Large intestine (tissue), 3 donors: ENCODE measurements around the gene FLNB. TPM values are rescaled to one million over a fixed set of nuclear protein-coding genes. Genes with fewer than 3 reads are reported as not detected.
"Not testable (repeated sequence)": the region's sequence is repeated elsewhere in the genome, so short reads cannot be mapped to it uniquely, and the experiment has no call there.

ENCODE experiments used
- DNase-seq, 2 donors: peaks; one replicate each; pipeline versions ENCODE4 v3.0.0 to v3.0.0-alpha.2; 2013
- H3K27ac ChIP-seq: one replicate; pipeline ENCODE4 v1.5.1; 2013; ENCODE audit warnings: low read length
- H3K27me3 ChIP-seq: 2 replicates; pipeline ENCODE4 v1.6.1; 2013; ENCODE audit warnings: low read length; ENCODE audit not compliant: control insufficient read depth, insufficient read depth
- H3K36me3 ChIP-seq: 2 replicates; pipeline ENCODE4 v1.6.1; 2013; ENCODE audit warnings: low read length; ENCODE audit not compliant: control insufficient read depth, insufficient read depth
- H3K4me1 ChIP-seq: one replicate; pipeline ENCODE4 v1.6.1; 2013; ENCODE audit warnings: low read length; ENCODE audit not compliant: control insufficient read depth, insufficient read depth
- H3K4me3 ChIP-seq: one replicate; pipeline ENCODE4 v1.5.1; 2013; ENCODE audit warnings: low read length
- H3K9me3 ChIP-seq: one replicate; pipeline ENCODE4 v1.6.1; 2013; ENCODE audit warnings: mild to moderate bottlenecking, low read depth, low read length, moderate library complexity; ENCODE audit not compliant: control insufficient read depth
- WGBS: methylation state at CpG from one replicate; pipeline ENCODE4 v1.1.5; 2013; ENCODE audit warnings: low lambda C conversion rate; ENCODE audit not compliant: insufficient coverage; 5-methylcytosine and 5-hydroxymethylcytosine counted together
- polyA plus RNA-seq: library from polyadenylated mRNA; unstranded; fragments of 120-200 nt; gene quantifications from one replicate; pipeline ENCODE4 v1.2.1, GENCODE V29; 2013

The FLNB gene
- polyA plus RNA-seq, 1 donor: 149 TPM

DNA sequence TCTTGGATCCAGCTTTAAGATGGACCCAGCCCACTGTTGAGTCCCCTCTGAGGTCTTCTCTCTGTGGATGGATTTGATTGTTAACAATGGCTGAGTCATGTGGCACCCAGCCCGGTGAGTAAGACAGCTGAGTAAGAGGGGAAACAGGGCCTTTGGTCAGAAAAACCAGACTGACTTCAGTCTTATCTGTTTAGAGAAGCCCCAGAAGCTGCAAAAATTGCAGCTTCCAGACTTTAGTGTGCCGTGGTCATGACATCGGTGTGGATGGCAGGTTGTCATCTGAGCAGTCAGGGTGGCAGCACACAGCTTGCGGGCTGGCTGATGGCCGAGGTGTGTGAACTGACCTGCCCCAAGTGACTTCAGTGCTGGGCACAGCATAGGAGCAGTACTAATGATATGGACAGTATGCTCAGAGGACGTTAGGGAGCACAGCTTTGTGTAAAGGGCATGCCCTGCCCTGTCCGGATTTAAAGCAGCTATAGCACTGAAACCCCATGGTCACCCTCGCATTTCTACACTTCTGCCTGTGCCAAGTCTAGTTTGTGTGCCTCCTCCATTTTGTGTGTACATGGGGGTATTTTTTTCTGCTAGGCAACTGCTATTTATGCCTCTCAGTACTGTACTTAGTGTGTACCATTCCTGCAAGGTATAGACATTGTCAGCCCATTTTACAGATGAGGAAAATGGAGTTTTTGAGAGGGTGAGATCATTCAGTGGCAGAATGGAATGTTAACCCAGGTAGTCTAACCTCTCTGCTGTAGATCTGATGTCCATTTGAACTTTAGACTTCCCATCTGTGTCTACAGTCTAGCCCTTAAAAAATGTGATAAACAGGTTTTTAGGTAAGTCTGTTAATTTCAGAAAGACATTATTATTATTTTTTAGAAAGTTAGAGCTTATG, 44.4 kb downstream of the FLNB start:
- Histone ChIP-seq H3K4me1 (peaks cover 55% of the 10 kb centered on the region), H3K9me3 (no peaks in the 10 kb centered on the region), H3K36me3 (peaks cover 3% of the 10 kb centered on the region), H3K27ac (peak overlapping the region; percentile 63), H3K4me3 (no peak overlapping the region), H3K27me3 (no peaks in the 10 kb centered on the region)
- WGBS: no CpG with 5 or more reads among the region's 8 CpGs
- DNase-seq: peak; percentile 71 to 83

GRCh38 chr3:58054652-58055051, 46.4 kb downstream of the FLNB start:
- H3K4me1 ChIP-seq: peaks cover 57% of the 10 kb centered on the region

DNA sequence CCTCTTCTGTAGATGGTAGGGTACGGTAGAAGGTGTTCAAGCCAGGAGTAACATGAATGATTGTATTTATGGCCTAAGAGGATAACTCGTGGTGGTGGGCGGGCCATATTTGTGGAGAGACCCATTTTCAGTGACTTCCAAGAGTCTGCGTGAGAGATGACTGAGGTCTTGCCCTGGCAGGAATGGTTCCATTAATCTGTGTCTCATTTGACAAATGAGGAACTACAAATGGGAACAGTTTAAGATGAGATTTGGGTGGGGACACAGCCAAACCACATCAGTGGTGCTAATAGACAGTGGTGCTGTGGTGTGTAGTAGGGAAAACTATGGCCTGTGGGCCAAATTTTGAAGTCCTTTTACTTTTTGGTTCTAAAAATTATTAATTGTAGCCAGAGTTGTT, 47.1 kb downstream of the FLNB start:
- no peak overlapping the region for H3K27ac ChIP-seq

More at GRCh38 chr3:58054652-58055051, 46.4 kb downstream of the FLNB start:
- H3K4me3 ChIP-seq: no peak overlapping the region
- no peaks in the 10 kb centered on the region for H3K27me3 ChIP-seq
- DNase-seq: no peak
- no peaks in the 10 kb centered on the region for H3K9me3 ChIP-seq
- H3K36me3 ChIP-seq: peaks cover 3% of the 10 kb centered on the region
- H3K27ac ChIP-seq: no peak overlapping the region

DNA sequence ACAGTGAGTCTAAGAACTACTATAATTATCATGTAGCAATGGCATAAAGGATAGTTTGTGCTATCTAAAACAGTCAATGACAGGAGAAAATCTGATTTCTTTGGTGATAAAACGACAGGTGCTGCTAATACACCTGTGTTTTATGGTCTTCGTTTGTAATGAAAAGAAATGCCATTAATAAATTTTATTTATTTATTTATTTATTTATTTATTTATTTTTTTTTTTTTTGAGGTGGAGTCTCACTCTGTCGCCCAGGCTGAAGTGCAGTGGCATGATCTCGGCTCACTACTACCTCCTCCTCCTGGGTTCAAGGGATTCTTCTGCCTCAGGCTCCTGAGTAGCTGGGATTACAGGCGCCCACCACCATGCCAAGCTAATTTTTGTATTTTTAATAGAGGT, 47.7 kb downstream of the FLNB start:
- H3K27me3 ChIP-seq, H3K27ac ChIP-seq, DNase-seq, H3K36me3 ChIP-seq, H3K4me3 ChIP-seq, H3K9me3 ChIP-seq: not testable (repeated sequence)
- H3K4me1 ChIP-seq: peaks cover 56% of the 10 kb centered on the region
- WGBS: no CpG with 5 or more reads among the region's 5 CpGs

More for the DNA sequence above, 47.1 kb downstream of the FLNB start:
- H3K4me3 ChIP-seq: no peak overlapping the region
- DNase-seq: no peak
- H3K4me1 ChIP-seq: peaks cover 56% of the 10 kb centered on the region
- H3K27me3 ChIP-seq: no peaks in the 10 kb centered on the region
- H3K9me3 ChIP-seq: no peaks in the 10 kb centered on the region
- H3K36me3 ChIP-seq: peaks cover 3% of the 10 kb centered on the region
- WGBS: 90% methylated on average over 2 of the region's 4 CpGs

DNA sequence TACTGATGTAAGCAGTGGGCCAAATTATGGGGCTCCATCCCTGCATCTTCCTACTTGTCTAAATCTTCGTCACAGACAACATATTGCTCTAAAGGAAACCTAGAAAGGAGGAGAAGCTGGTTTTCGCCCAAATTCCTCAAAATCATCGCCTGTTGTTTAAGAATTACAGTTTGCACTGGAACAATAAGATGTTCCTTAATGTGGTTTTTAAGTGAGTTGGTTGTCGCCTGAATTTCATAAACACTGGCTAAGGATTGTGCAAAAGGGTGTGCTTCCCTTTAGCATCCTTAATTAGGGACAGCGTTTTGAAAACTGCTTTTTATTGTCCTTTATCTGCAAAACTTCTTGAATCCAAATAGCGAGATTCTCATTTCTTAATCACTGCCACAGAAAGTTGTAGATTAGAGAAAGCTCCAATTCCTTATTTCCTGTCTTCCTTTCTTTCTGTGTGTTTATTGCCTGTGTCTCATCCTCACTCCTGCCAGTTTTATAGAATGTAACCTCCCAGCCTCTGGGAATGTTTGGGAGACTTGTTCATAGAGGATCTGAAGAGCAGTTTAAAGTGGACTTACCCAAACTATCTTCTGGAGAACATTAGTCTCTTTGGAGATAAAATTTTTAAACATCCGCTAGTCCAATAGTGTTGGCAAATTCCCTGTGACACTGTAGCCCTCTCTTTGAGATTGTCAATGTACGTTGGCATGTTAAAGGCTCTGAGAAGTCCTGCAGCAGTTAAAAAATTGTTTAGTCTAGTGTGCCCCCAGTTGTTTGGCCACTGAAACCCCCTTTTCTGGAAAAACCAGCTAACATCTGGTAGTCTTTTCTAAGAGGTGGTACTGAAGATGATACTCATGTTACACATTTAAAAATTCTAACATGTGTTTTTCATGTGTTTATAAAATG, 50.4 kb downstream of the FLNB start:
- WGBS: 85% methylated on average over 2 of the region's 8 CpGs
- DNase-seq: no peak
- H3K4me1 ChIP-seq: peaks cover 57% of the 10 kb centered on the region
- no peaks in the 10 kb centered on the region for H3K27me3 ChIP-seq
- H3K36me3 ChIP-seq: peaks cover 3% of the 10 kb centered on the region
- H3K27ac ChIP-seq: peak overlapping the region; percentile 83
- no peak overlapping the region for H3K4me3 ChIP-seq
- H3K9me3 ChIP-seq: no peaks in the 10 kb centered on the region

DNA sequence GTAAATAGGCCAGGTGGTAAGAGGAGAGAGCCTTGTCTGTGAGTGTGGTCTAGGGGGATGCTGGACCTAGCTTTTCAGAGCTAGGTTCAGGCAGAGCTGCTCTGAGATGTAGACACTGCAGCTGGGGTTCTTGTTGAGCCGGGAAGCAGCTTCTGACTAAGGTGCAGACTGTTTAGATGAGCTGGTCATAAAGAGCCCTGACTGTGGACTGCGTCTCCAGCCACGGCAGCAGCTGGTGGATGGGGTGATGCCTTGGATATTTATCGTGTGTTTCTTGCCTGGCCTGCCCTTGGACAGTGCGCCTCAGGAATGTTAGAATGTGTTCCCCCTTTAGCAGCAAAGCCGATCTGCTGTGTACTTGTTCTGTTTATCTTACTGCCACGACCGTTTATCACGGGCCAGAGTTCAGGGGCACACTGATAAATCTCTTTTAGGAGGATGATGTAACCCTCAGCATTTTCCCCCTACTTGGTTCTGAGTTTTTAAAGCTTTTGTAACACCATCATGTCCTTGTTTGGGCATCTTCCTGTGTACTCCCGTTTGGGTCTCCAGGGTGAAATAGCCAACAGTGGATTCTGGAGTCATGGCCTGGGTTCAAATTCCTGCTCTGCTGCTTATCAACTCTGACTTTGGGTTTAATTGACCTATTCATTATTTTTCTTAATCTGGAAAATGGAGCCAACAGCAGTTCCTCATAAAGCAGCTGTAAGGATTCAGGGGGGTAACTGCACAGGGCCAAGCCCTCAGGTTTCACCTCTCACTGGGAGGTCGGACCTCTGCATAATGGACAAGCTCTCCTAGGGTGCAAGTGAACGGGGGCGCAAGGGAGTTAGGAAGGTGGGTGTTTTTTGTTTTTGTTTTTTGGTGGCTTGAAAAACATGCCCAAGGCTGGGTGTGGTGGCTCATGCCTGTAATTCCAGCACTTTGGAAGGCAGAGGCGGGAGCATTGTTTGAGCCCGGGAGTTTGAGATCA, 51.4 kb downstream of the FLNB start:
- Histone ChIP-seq H3K27me3 (no peaks in the 10 kb centered on the region), H3K4me3 (no peak overlapping the region), H3K4me1 (peaks cover 54% of the 10 kb centered on the region), H3K36me3 (peaks cover 3% of the 10 kb centered on the region), H3K9me3 (no peaks in the 10 kb centered on the region), H3K27ac (peak overlapping the region; percentile 83)
- WGBS: 0% methylated on average over 1 of the region's 15 CpGs
- peak; percentile 88 to 89 for DNase-seq

GRCh38 chr3:58062472-58062871, 54.2 kb downstream of the FLNB start:
- no peaks in the 10 kb centered on the region for H3K36me3 ChIP-seq
- H3K4me3 ChIP-seq: no peak overlapping the region
- no peak for DNase-seq
- H3K9me3 ChIP-seq: no peaks in the 10 kb centered on the region
- H3K4me1 ChIP-seq: peaks cover 73% of the 10 kb centered on the region
- no CpG with 5 or more reads among the region's 5 CpGs for WGBS
- no peaks in the 10 kb centered on the region for H3K27me3 ChIP-seq
- peak overlapping the region; percentile 37 for H3K27ac ChIP-seq

DNA sequence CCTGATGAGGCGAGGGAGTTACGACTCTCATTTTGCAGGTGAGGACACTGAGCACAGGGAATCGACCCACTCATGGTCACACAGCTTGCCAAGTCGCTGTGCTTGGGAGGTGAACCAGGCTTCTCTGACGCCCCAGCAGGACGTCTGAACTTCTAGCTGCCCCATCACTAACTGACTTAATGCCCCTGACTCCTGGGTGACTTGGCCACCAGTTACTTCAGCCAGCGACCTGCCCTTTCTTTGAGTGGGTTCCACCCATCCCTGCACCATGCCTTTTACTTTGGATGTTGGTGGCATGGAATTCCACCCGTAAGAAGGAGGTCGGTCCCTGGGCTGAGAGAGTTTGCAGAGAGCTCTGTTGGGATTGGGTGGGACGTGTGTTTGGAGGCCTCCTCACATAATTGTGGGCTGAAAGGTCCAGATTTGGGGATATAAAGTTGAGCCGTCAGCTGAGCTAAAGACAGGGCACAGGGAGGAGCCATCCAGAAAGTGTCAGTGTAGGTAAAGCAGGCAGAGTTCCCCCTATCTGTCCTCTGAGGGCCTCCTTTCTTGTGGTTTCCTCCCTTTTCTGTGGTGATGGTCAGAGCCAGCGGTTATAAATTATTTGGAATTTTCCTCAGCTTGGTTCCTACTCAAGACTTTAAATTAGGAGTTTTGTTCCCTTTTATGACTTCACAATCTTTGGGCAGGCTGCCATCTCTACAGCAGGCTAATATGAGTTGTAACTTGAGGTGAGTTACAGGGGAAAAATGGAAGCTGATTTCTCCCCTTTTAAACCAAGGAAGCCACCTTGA, 55.0 kb downstream of the FLNB start:
- no peaks in the 10 kb centered on the region for H3K27me3 ChIP-seq
- WGBS: no CpG with 5 or more reads among the region's 12 CpGs
- no peaks in the 10 kb centered on the region for H3K9me3 ChIP-seq
- H3K4me3 ChIP-seq: no peak overlapping the region
- DNase-seq: no peak
- peak overlapping the region; percentile 21 for H3K27ac ChIP-seq
- no peaks in the 10 kb centered on the region for H3K36me3 ChIP-seq
- H3K4me1 ChIP-seq: peaks cover 78% of the 10 kb centered on the region

- no peak for DNase-seq
- Histone ChIP-seq H3K27ac (peak overlapping the region; percentile 72), H3K4me1 (peaks cover 73% of the 10 kb centered on the region), H3K9me3 (no peaks in the 10 kb centered on the region), H3K27me3 (no peaks in the 10 kb centered on the region), H3K4me3 (no peak overlapping the region), H3K36me3 (no peaks in the 10 kb centered on the region)
- 40% methylated on average over 1 of the region's 10 CpGs for WGBS
Observed at GRCh38 chr3:58064923-58065638, 56.9 kb downstream of the FLNB start.
